GM12801 (cell line): ENCODE results near the gene OTUD5.

ENCODE experiments used
- CTCF ChIP-seq: IDR thresholded peaks from one replicate; pipeline ENCODE4 v1.5.1; 2011; ENCODE audit warnings: control low read depth; ENCODE audit not compliant: insufficient read length; ENCODE audit errors: extremely low read depth

OTUD5 gene

GRCh38 chrX:48957477-48957826, at the start of gene OTUD5:
TSS of gene OTUD5 (minus strand) at chrX:48957607. CDS start at chrX:48957570, 37 bp downstream.
- TF ChIP-seq CTCF, result no peak

GRCh38 chrX:49003696-49004095, 46.3 kb upstream of the OTUD5 start:
- no peak for TF ChIP-seq CTCF

GRCh38 chrX:49002091-49002935, 44.9 kb upstream of the OTUD5 start, which contains the start of gene GRIPAP1:
TSS of gene GRIPAP1 (minus strand) at chrX:49002264. CDS start at chrX:49002229, 35 bp downstream.
- TF ChIP-seq CTCF, result no peak

- TF ChIP-seq CTCF, result no peak
These were observed 44.2 kb upstream of the OTUD5 start for GRCh38 chrX:49001521-49002090.

GRCh38 chrX:49000636-49001035, 43.2 kb upstream of the OTUD5 start:
- TF ChIP-seq CTCF, result no peak

GRCh38 chrX:48999030-48999429, 41.6 kb upstream of the OTUD5 start:
- TF ChIP-seq CTCF, result no peak

GRCh38 chrX:48998391-48998790, 41.0 kb upstream of the OTUD5 start:
- no peak for TF ChIP-seq CTCF
